Stimulated activated CD4-positive, alpha-beta T cell treated with anti-CD3 and anti-CD28 coated beads, Interleukin-15, amount 100 ng/mL, for 24 hours (primary cell): ENCODE results near the gene GKN2.
"Not testable (repeated sequence)": the region's sequence is repeated elsewhere in the genome, so short reads cannot be mapped to it uniquely, and the experiment has no call there.

Source experiments
- DNase-seq: peaks from one replicate; pipeline ENCODE4 v3.0.0-alpha.2; 2020

GKN2 gene

GRCh38 chr2:68917034-68917718 is 35.5 kb downstream of the GKN2 start:
- no peak for DNase-seq

GRCh38 chr2:68916226-68916625 is 36.5 kb downstream of the GKN2 start:
- DNase-seq: no peak

- DNase-seq: no peak
Observed at GRCh38 chr2:68915393-68915792, 37.3 kb downstream of the GKN2 start.

GRCh38 chr2:68913359-68913758 is 39.3 kb downstream of the GKN2 start:
- no peak for DNase-seq

- peak; percentile 48 for DNase-seq
Observed at GRCh38 chr2:68912732-68913131, 40.0 kb downstream of the GKN2 start.

GRCh38 chr2:68912111-68912510 is 40.6 kb downstream of the GKN2 start:
- DNase-seq: no peak

- DNase-seq: peak; percentile 10
Observed at GRCh38 chr2:68911709-68912108, 41.0 kb downstream of the GKN2 start.

- DNase-seq: no peak
Observed at GRCh38 chr2:68911246-68911645, 41.4 kb downstream of the GKN2 start.

- DNase-seq: peak; percentile 85
Observed at GRCh38 chr2:68909793-68910674, 42.7 kb downstream of the GKN2 start.

- DNase-seq: peak; percentile 89
Observed at GRCh38 chr2:68908392-68908970, 44.2 kb downstream of the GKN2 start.

GRCh38 chr2:68907920-68908253 is 44.8 kb downstream of the GKN2 start:
- peak; percentile 13 for DNase-seq

- peak; percentile 10 for DNase-seq
Observed at GRCh38 chr2:68907232-68907919, 45.3 kb downstream of the GKN2 start.

GRCh38 chr2:68906716-68907115 is 46.0 kb downstream of the GKN2 start:
- no peak for DNase-seq

- no peak for DNase-seq
Observed at GRCh38 chr2:68905116-68905515, 47.6 kb downstream of the GKN2 start.

- no peak for DNase-seq
Observed at GRCh38 chr2:68901561-68901960, 51.1 kb downstream of the GKN2 start.

GRCh38 chr2:68901199-68901514 is 51.5 kb downstream of the GKN2 start:
- no peak for DNase-seq

GRCh38 chr2:68900496-68901198 is 52.0 kb downstream of the GKN2 start:
- DNase-seq: no peak

- DNase-seq: not testable (repeated sequence)
Observed at GRCh38 chr2:68895981-68896380, 56.7 kb downstream of the GKN2 start.
